Fibroblast of skin of scalp (primary cell): ENCODE data around the gene WDR64. TPM values are rescaled to one million over a fixed set of nuclear protein-coding genes. Genes with fewer than 3 reads are reported as not detected.
A peak's percentile ranks its signal among the peaks of the same experiment; 100 is the strongest.

Experiments
- DNase-seq: peaks from one replicate; pipeline ENCODE4 v3.0.0-alpha.2; 2013
- polyA plus RNA-seq, 2 experiments: library from polyadenylated mRNA; unstranded; fragments of 120-200 nt; gene quantifications; one replicate each; pipeline ENCODE4 v1.2.1, GENCODE V29; 2013; ENCODE audit not compliant: insufficient read length in 2 of 2

WDR64 gene
- not detected for polyA plus RNA-seq (2013, experiment 1 of 2; ENCODE audit: insufficient read length)
- not detected for polyA plus RNA-seq (2013, experiment 2 of 2; ENCODE audit: insufficient read length)

GRCh38 chr1:241652012-241652411, at the start of gene WDR64:
WDR64 (plus strand) TSS chr1:241652281; CDS start chr1:241652485, 204 bp downstream.
- no peak for DNase-seq

- DNase-seq: peak; percentile 24
Observed at GRCh38 chr1:241603731-241604245, 48.3 kb upstream of the WDR64 start.

DNA sequence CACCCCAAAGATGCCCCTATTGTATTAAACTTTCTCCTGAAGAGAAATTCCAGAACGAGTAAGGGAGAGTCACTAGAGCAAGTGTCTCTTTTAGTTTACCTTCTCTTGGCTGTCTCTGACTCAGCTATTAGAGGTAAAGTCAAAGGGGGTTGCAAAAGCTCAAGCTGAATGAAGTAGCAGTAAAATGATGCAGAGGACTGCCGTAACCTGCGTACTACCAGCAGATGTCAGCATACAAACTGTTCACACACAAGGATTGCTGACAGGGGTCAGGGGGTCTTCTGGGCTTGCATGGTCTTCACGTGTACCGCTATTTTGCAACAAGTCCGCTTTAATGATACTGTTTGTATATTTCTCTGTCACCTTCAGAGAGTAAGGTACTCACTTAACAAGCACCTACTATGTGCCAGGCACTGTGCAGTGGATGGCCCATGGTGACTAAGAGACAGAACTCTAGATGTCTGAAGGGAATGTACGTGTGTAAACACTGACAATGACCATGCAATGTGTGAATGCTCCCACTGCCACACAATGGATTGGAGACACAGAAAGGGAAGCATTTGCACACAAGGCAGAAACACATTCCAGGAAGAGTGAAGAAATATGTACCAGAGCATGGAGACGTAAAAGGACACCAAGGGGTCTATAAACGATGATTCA, 46.8 kb upstream of the WDR64 start:
- DNase-seq: no peak

DNA sequence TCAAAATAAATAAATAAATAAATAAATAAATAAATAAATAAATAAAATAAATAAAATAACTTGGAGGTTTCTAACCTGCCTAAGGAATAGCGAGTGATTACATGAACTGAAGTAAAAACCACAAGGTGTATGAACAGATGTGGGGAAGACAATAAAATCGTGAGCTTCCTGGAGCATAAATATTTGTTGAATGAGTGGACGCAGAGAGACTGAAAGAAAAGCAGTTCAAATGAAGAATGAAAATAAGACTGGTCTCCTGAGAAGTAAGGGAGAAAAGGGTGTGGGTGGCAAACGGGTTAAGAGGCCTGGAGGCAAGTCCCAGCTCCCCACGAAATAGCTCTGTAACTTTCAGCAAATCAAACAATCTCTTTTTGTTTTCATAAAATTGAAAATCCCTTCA, 45.5 kb upstream of the WDR64 start:
- DNase-seq: no peak

GRCh38 chr1:241607497-241607896, 44.6 kb upstream of the WDR64 start:
- DNase-seq: no peak

DNA sequence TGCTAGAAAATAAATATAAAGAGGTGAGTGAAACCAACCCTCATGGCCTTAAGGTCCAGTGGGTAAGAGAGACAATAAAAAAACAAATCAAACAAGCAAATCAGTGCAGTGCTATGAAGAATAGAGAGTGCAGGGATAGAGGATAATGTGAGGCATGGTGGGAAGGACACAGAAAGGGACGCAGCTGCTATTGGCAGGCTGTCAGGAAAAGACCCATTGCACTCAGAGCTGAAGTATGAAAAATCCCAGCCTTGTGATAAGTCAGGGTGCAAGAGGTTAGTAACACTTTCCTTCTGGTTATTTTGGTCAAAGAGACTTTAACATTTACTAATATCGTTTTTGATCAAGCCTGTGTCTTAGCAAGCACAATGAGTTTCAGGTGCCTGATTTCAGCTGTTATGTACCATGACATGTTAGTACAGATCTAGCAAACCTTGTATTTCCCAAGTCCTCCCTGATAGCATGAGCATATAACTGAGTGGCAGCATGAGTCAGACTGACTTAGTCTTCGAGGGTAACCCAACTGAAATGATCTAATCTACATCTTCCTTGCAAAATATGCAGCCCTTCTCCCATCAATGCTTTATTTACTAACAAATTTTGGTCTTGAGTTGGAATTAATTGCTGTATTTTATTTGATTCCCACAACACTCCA, 43.6 kb upstream of the WDR64 start:
- peak; percentile 18 for DNase-seq

DNA sequence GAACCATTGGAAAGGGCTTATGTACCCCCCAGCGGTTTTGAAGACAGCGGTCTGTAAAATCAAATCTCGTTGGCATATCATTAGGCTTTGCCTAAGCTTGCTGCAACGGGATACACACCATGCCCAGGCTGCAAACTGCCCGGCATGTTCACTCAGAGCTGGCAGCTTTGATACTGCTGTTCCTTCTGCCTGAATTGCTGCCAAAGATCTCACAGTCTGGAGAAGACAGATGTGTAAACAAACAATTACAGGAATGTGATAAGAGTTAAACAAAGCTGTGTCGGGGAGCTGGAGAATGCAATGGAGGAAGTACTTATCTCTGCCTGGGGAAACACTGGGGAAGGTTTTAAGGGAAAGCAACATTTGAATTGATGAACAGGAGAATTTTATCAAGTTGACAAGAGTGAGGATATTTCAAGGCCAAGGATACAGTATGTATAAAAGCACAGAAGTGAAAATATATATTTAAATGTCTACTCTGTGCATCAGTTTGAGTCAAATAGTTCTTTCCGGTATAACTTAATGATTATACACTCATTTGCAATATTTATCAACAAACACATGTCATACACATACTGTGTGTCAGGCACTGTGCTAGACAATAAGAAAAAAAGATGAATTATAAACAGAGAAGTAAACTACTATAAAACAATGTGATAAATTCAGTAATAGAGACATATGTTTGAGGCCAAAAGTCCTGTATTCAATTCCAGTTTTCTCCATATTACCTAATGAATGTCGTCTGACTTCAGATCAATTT, 41.8 kb upstream of the WDR64 start:
- no peak for DNase-seq

DNA sequence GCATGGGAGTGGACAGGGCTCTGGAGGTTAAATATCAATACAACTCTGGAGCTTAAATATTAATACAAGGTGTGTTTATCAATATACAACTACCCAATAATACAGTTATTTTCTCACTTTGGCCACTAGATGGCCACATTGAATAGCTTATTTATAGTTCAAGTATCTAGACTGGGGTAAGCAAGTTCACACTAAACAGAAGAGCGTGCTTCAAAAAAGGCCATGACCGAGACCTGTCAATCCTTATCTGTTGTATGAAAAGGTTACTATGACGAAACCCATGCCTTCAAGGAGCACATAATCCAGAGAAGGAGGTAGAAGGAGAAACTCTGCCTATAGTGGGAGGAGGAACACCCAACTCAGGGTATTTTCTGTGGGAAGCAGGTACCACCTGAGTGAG, 41.0 kb upstream of the WDR64 start:
- peak; percentile 71 for DNase-seq

GRCh38 chr1:241611736-241612135, 40.3 kb upstream of the WDR64 start:
- DNase-seq: no peak

DNA sequence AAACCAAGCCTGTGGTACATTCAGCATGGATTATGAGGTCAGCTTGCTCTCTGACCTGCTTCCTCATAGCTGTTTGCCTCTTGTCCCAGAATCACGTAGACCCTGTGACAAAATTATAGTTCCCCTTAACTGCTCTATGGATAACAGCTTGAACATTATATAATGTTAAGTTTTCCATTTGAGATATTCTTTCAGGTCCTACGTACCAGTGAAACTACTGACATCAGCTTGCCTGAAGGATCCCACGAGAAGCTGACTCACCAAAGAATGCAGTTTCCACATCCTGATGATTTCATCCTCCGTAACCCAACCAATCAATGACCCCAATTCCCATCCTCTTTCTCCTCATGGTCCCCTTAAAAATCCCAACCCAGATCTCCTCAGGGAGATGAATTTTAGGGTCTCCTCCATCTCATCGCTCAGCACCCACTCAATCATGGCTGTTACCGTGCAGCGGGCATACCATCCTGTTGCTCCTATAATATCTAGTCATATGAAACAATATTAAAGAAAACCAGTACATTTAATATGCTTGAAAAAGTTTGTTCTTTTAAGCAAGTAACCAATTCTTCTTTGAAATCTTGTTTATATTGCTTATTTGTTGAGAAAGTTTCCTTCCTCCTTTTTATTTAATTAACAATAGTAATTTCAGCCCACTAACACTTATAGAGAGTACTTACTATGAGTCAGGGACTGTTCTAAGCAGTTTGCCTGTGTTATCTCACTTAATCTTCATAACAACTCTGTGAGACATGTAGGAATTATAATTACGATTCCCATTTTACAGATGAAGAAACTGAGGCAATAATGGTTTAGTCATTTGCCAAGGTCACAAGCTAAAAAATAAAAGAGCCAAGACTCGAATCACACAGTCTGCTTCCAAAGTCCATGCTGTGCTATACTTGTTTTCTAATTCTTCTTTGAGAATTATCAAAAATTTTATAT, 39.3 kb upstream of the WDR64 start:
- peak; percentile 85 for DNase-seq

GRCh38 chr1:241614144-241614543, 37.9 kb upstream of the WDR64 start:
- peak; percentile 27 for DNase-seq

DNA sequence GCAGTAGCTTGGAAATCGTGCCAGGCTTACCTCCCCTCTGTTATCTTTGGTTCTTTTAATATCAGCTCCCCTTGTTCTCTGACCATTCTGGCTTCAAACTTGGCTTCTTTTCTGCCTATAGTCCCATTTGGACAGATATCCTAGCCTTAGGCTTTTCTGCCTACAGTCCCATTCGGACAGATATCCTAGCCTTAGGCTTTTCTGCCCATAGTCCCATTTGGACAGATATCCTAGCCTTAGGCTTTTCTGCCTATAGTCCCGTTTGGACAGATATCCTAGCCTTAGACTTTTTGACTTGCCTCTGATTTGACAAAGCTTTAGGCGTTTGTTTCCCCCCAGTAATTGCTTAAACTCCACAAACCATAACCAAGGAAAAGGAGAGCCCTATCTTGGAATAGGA, 37.5 kb upstream of the WDR64 start:
- no peak for DNase-seq

- no peak for DNase-seq
Observed at GRCh38 chr1:241615043-241615974, 36.8 kb upstream of the WDR64 start.

GRCh38 chr1:241617426-241617825, 34.7 kb upstream of the WDR64 start:
- DNase-seq: no peak

GRCh38 chr1:241622669-241623068, 29.4 kb upstream of the WDR64 start:
- DNase-seq: no peak

DNA sequence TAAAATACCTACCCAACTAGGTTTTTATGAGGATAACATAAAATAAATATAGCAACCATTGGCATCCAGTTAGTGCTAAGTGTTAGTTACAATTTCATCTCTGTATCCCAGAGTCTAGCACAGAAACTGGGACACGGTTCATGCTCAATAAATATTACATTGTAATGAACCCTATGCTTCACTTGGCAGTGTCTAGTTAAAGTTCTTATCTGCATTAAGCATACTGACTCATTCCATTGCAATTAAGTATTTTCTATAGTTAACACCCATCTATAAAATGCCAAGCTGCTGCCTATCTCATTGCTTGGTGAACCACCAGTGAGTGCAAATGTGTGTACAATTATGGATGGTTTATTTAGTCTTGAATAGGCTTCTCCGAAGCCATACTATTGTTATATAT, 27.1 kb upstream of the WDR64 start:
- no peak for DNase-seq

DNA sequence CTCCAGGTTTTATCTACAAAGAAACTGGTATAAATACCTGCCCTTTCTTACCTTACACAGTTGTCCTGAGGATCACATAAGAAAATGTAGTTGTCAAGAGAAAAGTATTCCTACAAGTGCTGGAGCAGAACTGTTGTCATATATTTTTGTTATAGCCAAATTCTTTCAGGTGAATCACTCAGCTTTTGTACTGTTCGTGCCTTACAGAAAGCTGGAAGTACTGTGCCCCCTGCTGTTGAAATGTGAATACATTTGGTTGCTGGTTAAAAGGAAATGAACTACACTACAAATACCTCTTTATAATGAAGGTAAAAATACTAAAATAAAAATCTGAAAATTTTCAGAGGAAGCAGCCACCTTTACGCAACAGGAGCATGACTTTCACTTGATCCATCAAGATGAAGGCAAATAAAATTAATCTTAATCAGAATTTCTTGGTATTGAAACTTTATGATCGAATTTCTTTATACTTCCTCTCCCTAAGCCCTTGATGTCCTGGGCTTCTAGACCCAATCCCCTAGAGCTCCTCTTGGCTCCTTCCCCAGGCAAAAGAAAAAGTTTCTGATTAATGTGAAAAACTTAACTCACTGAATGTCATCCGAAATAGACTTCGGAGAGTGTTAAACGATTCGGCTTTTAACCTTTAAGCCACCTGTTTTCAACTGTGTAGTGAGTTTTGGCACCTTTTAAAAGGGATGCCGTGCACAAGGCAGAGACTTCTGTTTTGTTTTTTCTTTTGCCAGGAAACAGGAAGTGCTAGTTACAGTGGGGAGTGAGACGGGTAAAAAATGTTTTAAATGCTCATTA, 24.4 kb upstream of the WDR64 start:
- peak; percentile 69 for DNase-seq

GRCh38 chr1:241630005-241630404, 22.1 kb upstream of the WDR64 start:
- DNase-seq: no peak

DNA sequence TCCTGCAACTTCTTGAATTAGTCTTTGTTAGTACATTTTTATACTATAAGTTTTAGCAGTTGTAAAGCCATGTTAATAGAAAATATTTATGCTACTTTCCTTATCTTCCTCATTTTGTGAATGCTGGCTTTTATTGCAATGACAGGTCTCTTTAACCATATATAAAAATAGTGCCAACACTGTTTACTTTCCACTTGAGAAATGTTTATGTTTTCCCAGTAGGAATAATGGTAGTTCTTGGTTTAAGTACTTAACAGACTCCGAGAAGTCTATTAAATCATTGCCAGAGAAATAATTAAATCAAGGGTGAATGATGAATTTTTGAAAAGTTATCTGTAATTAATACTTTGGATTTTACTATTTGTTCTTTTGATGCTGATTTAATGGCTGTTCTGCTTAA, 21.6 kb upstream of the WDR64 start:
- DNase-seq: no peak

- no peak for DNase-seq
Observed at GRCh38 chr1:241630899-241631298, 21.2 kb upstream of the WDR64 start.
